IPS-11a (cell line): Measurements from ENCODE around the gene DDX51.
"Not testable (repeated sequence)": the region's sequence is repeated elsewhere in the genome, so short reads cannot be mapped to it uniquely, and the experiment has no call there.

ENCODE experiments used
- H3K4me3 ChIP-seq: one replicate; pipeline ENCODE4 v1.5.1; 2013; ENCODE audit warnings: low read depth, low read length, control low read depth

Gene DDX51

DNA sequence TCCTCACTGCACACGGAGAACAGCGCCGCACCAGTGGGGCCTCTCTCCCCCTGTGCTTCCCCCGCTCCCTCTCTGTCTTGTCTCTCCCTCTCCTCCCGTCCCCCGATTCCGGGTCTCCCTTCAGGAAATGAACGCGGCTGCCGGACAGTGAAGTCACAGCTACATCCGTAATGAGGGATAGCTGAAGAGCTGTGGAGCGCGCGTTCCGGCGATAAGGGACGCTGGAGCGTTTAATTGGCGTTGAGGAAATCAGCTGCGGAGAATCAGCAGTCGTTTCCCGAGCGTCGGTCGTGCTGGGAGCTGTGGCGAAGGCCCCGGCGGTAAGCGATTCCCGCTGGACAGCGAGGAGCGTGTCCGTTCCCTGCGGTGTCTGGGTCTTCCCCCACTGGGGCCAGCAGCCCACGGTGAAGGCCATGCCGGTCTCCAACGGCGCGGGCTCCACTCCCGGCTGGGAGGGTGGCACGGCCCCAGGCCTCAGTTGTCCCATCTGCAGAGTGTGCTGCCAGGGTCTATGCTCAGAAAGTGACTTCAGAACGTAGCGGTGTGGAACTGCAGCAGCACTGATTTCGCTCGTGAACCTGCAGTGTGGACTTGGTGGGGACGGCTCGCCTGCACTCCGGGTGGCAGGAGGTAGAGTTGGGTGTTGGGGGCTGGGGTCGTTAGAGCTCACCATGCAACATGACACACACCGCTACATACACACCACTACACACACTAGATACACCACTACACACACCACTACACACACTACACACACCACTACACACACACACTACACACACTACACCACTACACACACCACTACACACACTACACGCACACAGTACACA, 11.0 kb upstream of the DDX51 start:
- no peak overlapping the region for H3K4me3 ChIP-seq

GRCh38 chr12:132154341-132154761, 10.2 kb upstream of the DDX51 start:
- no peak overlapping the region for H3K4me3 ChIP-seq

- no peak overlapping the region for H3K4me3 ChIP-seq
Measured at GRCh38 chr12:132153501-132154340, 9.6 kb upstream of the DDX51 start.

GRCh38 chr12:132152953-132153352, 8.8 kb upstream of the DDX51 start:
- no peak overlapping the region for H3K4me3 ChIP-seq

DNA sequence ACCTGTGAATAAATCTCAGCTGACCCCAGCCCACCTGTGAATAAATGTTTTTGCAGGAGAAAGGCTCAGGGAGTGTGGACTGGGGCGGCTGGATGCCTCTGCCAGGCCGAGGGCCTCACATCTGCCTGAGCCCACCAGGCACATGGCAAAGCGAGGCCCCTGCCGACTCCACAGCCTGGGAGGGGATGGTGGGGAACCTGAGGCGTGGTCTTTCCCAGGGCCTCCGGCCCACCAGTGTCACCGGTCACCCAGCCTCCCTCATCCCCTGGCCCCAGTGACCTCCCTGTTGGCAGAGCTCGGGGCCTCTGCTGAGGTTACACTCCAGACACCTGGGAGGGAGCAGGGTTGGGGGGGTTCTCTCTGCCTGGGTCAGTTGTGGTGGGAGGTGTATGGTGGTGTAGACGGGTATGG, 8.3 kb upstream of the DDX51 start:
- no peak overlapping the region for H3K4me3 ChIP-seq

- H3K4me3 ChIP-seq: no peak overlapping the region
Measured at GRCh38 chr12:132151766-132152410, 7.8 kb upstream of the DDX51 start.

- H3K4me3 ChIP-seq: no peak overlapping the region
Measured at GRCh38 chr12:132151145-132151765, 7.1 kb upstream of the DDX51 start.

- no peak overlapping the region for H3K4me3 ChIP-seq
Measured at GRCh38 chr12:132150780-132151144, 6.6 kb upstream of the DDX51 start.

GRCh38 chr12:132149526-132149925, 5.4 kb upstream of the DDX51 start:
- not testable (repeated sequence) for H3K4me3 ChIP-seq

- no peak overlapping the region for H3K4me3 ChIP-seq
Measured at GRCh38 chr12:132148368-132149045, 4.4 kb upstream of the DDX51 start.

- H3K4me3 ChIP-seq: no peak overlapping the region
Measured at GRCh38 chr12:132147423-132148367, 3.6 kb upstream of the DDX51 start.

GRCh38 chr12:132146772-132147422, 2.8 kb upstream of the DDX51 start:
- no peak overlapping the region for H3K4me3 ChIP-seq

DNA sequence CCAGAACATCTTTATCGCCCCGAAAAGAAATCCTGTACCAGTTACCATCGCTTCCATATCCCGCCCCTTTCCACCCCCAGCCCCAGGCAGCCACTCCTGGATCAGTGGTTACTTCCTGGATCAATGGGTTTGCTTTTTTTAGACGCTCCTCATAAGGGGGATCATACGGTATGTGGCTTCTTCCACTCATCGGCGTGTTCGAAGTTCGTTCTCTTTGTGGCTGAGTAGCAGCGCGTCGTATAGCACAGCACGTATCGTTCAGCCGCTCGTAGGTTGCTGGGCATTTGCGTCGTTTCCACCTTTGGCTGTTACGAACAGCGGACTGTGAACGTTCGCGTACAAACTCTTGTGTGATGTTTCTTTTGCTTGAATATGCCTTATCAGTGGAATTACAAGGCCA, 2.0 kb upstream of the DDX51 start:
- H3K4me3 ChIP-seq: no peak overlapping the region

GRCh38 chr12:132145334-132145733, 1.2 kb upstream of the DDX51 start:
- no peak overlapping the region for H3K4me3 ChIP-seq

GRCh38 chr12:132144810-132145168, 670 bp upstream of the DDX51 start:
- peak overlapping the region; percentile 83 for H3K4me3 ChIP-seq

- peak overlapping the region; percentile 83 for H3K4me3 ChIP-seq
Measured at GRCh38 chr12:132143336-132144071, 615 bp downstream of the DDX51 start.

DNA sequence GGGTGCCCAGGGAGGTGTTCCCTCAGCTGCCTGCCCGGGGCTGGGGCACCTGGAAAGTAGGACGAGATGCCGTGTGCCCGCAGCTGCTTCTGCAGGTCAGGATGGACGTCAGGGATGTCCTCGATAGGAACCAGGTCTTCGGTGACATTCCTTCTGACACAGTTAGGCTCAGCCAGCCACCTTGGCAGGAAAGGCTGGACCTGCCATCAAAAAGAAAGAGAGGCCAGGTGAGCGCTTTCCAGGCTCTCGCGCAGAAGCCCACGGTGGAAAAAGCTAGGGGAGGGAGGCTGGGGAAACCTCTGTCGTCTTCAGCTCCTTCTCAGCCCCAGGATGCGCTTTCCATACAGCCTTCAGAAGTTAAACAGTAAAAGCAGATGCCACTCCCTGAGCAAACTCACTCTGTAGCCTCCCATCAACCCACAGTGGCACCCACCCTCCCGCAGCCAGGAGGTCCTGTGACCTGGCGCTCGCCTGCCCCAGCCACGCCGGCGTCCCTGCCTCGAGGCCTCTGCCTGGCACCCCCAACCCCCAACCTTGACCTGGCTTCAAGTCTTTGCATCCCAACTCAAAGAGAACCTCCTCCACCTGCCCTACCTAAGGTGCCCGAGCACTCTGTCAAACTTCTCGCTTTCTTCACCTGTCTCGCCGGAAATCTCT, 1.3 kb downstream of the DDX51 start:
- H3K4me3 ChIP-seq: peak overlapping the region; percentile 83
